ENCODE data around the gene RALGPS1. TPM values are rescaled to one million over a fixed set of nuclear protein-coding genes. Genes with fewer than 3 reads are reported as not detected.

The RALGPS1 gene
- total RNA-seq, 6 donors from 2014 or later: 12.3 to 52.4 (median 17.1) TPM

DNA sequence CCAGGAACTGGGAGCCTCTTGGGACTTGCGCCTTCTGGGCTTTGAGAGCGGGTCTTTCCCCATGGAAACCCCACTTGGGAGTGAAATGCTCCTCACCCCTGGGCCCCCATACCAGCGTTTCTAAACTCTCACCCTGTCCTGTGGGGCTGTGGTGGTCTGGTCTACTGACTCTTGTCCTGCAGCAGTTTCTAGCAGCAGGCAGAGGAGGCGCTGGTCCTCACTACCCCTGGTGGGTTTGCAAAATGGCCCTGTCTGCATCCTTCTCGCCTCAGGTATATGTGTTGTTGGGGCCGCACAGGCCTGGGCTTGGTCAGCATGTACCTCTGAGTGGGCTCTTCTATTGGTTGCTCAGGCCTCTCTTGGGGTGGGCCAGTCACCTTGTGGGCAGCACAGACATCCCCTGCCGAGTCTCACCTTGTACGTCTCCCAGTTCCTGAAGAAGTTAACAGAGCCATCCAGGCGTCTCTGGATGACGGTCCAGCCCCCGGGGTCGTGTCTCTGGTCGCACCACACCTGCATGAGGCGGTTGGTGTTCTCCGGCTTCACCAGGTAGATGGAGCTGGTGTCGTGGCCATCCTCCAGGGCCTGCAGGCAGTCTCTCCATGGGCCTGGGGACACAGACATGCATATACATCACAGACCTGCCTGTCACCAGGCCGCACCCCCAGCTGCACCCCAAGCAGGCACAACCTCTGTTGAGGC lies 178.9 kb downstream of the RALGPS1 start:
- Histone ChIP-seq H3K36me3 (peaks cover 0 to 22% (median 0%) of the 10 kb centered on the region in 4 donors), H3K27ac (no peak overlapping the region), H3K9me3 (no peaks in the 10 kb centered on the region), H3K27me3 (no peaks in the 10 kb centered on the region), H3K4me3 (no peak overlapping the region), H3K4me1 (no peaks in the 10 kb centered on the region)
- TF ChIP-seq POLR2AphosphoS5 (IDR thresholded peaks at IDR 0.05): no peak
- TF ChIP-seq, protein P1, sequence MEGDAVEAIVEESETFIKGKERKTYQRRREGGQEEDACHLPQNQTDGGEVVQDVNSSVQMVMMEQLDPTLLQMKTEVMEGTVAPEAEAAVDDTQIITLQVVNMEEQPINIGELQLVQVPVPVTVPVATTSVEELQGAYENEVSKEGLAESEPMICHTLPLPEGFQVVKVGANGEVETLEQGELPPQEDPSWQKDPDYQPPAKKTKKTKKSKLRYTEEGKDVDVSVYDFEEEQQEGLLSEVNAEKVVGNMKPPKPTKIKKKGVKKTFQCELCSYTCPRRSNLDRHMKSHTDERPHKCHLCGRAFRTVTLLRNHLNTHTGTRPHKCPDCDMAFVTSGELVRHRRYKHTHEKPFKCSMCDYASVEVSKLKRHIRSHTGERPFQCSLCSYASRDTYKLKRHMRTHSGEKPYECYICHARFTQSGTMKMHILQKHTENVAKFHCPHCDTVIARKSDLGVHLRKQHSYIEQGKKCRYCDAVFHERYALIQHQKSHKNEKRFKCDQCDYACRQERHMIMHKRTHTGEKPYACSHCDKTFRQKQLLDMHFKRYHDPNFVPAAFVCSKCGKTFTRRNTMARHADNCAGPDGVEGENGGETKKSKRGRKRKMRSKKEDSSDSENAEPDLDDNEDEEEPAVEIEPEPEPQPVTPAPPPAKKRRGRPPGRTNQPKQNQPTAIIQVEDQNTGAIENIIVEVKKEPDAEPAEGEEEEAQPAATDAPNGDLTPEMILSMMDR (IDR thresholded peaks at IDR 0.05): no peak
- TF ChIP-seq POLR2A (IDR thresholded peaks at IDR 0.05): no peak
- no peak for TF ChIP-seq EP300 (IDR thresholded peaks at IDR 0.05)
- 96 to 98% methylated on average over 12 to 17 of the region's 17 CpGs for WGBS, 2 donors
- DNase-seq (no peak), ATAC-seq (ENCODE audit: low FRiP score in 2 of 2) (no peak)

DNA sequence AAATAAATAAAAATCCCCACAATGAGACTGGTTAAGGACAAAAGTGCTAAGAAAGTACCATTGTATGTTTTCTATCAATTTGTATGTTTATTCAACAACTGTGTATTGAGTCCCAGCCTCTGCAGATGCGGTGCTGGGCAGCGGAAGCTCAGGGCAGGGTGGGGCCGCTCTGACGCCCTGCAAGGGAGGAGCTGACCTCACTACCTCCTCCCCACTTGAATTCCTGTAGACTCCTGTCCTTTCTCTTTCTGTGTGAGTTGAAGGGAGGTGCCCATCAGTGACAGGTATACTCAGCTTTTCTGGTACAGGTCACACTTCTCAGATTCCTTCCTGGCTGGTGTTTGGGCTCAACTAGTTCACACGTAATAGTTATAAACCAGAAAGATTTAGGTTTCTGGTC lies 180.8 kb downstream of the RALGPS1 start:
- Histone ChIP-seq H3K27me3 (no peaks in the 10 kb centered on the region), H3K27ac (no peak overlapping the region), H3K4me3 (no peak overlapping the region), H3K4me1 (no peaks in the 10 kb centered on the region), H3K9me3 (no peaks in the 10 kb centered on the region), H3K36me3 (peaks cover 0 to 16% (median 0%) of the 10 kb centered on the region in 4 donors)
- no peak for TF ChIP-seq EP300 (IDR thresholded peaks at IDR 0.05)
- no peak for TF ChIP-seq POLR2A (IDR thresholded peaks at IDR 0.05)
- TF ChIP-seq, protein P1 (IDR thresholded peaks at IDR 0.05): no peak
- no peak for TF ChIP-seq POLR2AphosphoS5 (IDR thresholded peaks at IDR 0.05)
- no peak for ATAC-seq (ENCODE audit: low FRiP score in 2 of 2)
- DNase-seq: no peak
- 88 to 92% methylated on average over 5 of the region's 5 CpGs for WGBS, 2 donors

DNA sequence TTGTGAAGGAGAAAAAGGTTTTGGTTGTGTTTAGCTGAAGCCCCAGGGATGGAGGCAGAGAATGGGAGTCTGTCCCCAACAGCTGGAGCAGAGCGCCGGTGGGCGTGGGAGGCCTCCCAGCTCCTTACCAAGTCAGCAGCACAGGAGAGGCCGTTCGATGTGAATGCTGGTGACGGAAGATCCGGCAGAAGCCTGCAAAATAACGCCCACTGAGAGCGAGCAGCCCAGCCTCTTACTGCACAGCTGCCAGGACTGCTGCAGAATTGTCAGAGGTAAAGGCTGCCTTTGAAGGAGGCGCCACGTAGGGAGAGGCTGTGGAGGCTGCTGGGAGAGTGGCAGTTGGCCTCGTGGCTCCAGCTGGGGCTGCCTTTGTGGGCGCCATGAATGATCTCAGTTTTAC lies 181.6 kb downstream of the RALGPS1 start:
- Histone ChIP-seq H3K27ac (no peak overlapping the region), H3K36me3 (peaks cover 0 to 14% (median 0%) of the 10 kb centered on the region in 4 donors), H3K4me1 (no peaks in the 10 kb centered on the region), H3K9me3 (no peaks in the 10 kb centered on the region), H3K27me3 (no peaks in the 10 kb centered on the region), H3K4me3 (no peak overlapping the region)
- WGBS, 2 donors: 91 to 96% methylated on average over 13 of the region's 13 CpGs
- no peak for DNase-seq
- no peak for TF ChIP-seq POLR2AphosphoS5 (IDR thresholded peaks at IDR 0.05)
- TF ChIP-seq, protein P1 (IDR thresholded peaks at IDR 0.05): no peak
- TF ChIP-seq POLR2A (IDR thresholded peaks at IDR 0.05): no peak
- no peak for TF ChIP-seq EP300 (IDR thresholded peaks at IDR 0.05)
- no peak for ATAC-seq (ENCODE audit: low FRiP score in 2 of 2)

DNA sequence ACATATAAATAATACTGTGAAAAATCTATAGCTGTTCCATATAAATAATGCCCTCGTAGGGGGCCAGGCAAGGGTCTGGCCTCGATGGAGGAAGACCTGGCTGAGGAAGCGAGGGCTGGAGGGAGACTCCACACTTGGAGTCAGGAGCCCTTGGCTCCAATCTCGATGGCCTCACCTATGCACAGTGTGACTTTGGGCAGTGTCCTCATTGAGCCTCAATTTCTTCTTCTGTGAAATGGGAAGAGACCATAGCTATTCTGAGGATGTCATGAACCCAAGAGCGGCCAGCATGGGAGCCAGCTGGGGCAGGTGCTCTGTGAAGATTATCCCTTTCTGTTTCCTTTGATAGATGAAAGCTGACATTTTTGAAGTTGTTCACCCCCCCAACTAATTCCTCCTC lies 183.1 kb downstream of the RALGPS1 start:
- WGBS, 2 donors: 91 to 94% methylated on average over 5 of the region's 5 CpGs
- ATAC-seq (ENCODE audit: low FRiP score in 2 of 2) (no peak), DNase-seq (no peak)

More for the DNA sequence above, 183.1 kb downstream of the RALGPS1 start:
- no peaks in the 10 kb centered on the region for H3K9me3 ChIP-seq
- TF ChIP-seq EP300 (IDR thresholded peaks at IDR 0.05) (no peak), POLR2A (IDR thresholded peaks at IDR 0.05) (no peak), POLR2AphosphoS5 (IDR thresholded peaks at IDR 0.05) (no peak)
- TF ChIP-seq, protein P1 (IDR thresholded peaks at IDR 0.05): no peak
- no peaks in the 10 kb centered on the region for H3K27me3 ChIP-seq
- H3K27ac ChIP-seq: no peak overlapping the region
- H3K4me3 ChIP-seq: no peak overlapping the region
- H3K4me1 ChIP-seq: no peaks in the 10 kb centered on the region
- peaks cover 0 to 9% (median 0%) of the 10 kb centered on the region in 4 donors for H3K36me3 ChIP-seq
